Vagina (tissue), 2 donors: ENCODE data around the gene ARAP1. TPM values are rescaled to one million over a fixed set of nuclear protein-coding genes. Genes with fewer than 3 reads are reported as not detected.

Experiments used
- DNase-seq, 2 donors: peaks; one replicate each; pipeline ENCODE4 v3.0.0-alpha.2; 2017; ENCODE audit errors: extremely low spot score in 2 of 2
- H3K27ac ChIP-seq: fragments of 200-600 bp; sonication (generic); one replicate; pipeline ENCODE4 v1.5.1; 2019
- H3K27me3 ChIP-seq: fragments of 200-600 bp; sonication (generic); one replicate; pipeline ENCODE4 v1.5.1; 2019
- H3K36me3 ChIP-seq, 2 donors: fragments of 200-600 bp; sonication (generic); one replicate each; pipeline ENCODE4 v1.5.1; 2017 to 2019
- H3K4me1 ChIP-seq: fragments of 200-600 bp; sonication (generic); one replicate; pipeline ENCODE4 v1.5.1; 2019
- H3K4me3 ChIP-seq, 2 donors: fragments of 200-600 bp; sonication (generic); 1 replicate in 1 of 2; 2 replicates in 1 of 2; pipeline ENCODE4 v1.5.1; 2016 to 2019
- H3K9me3 ChIP-seq: fragments of 200-600 bp; sonication (generic); one replicate; pipeline ENCODE4 v1.5.1; 2019
- POLR2A ChIP-seq, 2 donors: fragments of 450-650 bp; IDR thresholded peaks; one replicate each; pipeline ENCODE4 v1.6.1; 2017; ENCODE audit warnings: antibody characterized with exemption in 2 of 2, mild to moderate bottlenecking in 2 of 2, moderate library complexity in 2 of 2
- POLR2AphosphoS5 ChIP-seq, 2 donors: sonication (generic); formaldehyde crosslinking; IDR thresholded peaks; one replicate each; pipeline ENCODE4 v1.9.0; 2017; ENCODE audit warnings: antibody characterized with exemption in 2 of 2, mild to moderate bottlenecking in 2 of 2, low read depth in 1 of 2; ENCODE audit not compliant: insufficient read depth in 1 of 2
- intact Hi-C: fragments of 100-400 bp; cut with DNase I; formaldehyde crosslinking; loops from one replicate; pipeline ENCODE4 v1.15.1; 2023
- total RNA-seq: library from RNA; depleted of rRNA; stranded (reverse); fragments of >200 nt; gene quantifications from one replicate; pipeline ENCODE4 v1.2.3, GENCODE V29; 2016
- TF ChIP-seq, protein P1 (sequence below), 3 experiments: fragments of 450-650 bp in 2 of 3; fragments of 200-600 bp in 1 of 3; sonication (generic) in 1 of 3; IDR thresholded peaks; one replicate each; pipeline ENCODE4 v1.5.1; 2017 to 2019; ENCODE audit warnings: antibody characterized with exemption in 3 of 3, mild to moderate bottlenecking in 2 of 3, moderate library complexity in 2 of 3

The ARAP1 gene
- total RNA-seq, 1 donor from 2014 or later = 59.2 TPM

DNA sequence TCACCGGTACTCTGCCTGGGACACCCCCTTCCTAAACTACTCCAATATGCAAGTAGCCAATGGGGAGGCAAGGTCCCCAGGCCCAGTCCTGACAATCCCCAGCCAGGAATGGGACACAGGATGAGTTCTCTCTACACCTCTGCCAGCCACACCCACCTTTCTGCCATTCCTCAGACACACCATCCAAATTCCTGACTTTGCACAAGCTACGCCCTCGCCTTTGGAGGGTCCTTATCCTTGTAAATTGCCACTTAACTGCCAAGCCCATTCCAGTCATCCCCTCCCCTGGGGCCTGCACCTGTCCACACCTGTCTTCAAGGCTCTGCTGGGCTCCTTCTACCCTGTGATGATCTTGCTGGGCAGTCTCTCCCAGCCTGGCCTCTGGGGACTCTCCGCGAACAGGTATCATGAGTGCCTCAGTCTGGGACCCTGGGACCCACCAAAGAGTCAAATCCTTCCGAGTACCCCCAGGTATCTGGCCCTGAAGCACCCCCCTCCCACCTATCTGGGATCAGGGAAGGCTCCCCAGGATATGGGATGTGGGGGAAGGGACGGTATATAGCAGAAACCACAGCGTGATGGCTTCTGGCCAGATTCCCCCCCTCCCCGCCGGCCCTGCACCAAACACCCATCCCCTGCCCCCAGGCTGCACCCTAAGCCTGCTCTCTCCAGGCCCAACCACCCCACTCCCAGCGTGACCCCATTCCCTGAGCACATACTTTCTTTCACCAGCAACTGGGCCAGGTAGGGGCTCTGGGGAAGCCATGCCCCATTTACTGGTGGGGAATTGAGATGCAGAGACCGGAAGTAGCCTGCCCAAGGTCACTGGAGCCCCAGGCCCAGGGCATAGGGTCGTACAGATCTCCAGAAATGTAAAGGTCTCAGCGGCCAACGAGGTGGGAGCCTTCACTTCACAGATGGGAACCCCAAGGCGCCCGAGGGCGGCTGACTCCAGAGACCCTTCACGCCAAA lies 806 bp downstream of the ARAP1 start:
- Histone ChIP-seq H3K4me3 (peak overlapping the region; percentile 64 to 78), H3K4me1 (peaks cover 39% of the 10 kb centered on the region), H3K27me3 (no peaks in the 10 kb centered on the region), H3K9me3 (no peaks in the 10 kb centered on the region), H3K27ac (peak overlapping the region; percentile 70), H3K36me3 (peaks cover 0 to 2% of the 10 kb centered on the region in 2 donors)
- intact Hi-C loops = no loop called here
- TF ChIP-seq POLR2AphosphoS5 (IDR thresholded peaks at IDR 0.05; ENCODE audit: insufficient read depth in 1 of 2, low read depth in 1 of 2) (no peak), POLR2A (IDR thresholded peaks at IDR 0.05) (no peak)
- TF ChIP-seq, protein P1, sequence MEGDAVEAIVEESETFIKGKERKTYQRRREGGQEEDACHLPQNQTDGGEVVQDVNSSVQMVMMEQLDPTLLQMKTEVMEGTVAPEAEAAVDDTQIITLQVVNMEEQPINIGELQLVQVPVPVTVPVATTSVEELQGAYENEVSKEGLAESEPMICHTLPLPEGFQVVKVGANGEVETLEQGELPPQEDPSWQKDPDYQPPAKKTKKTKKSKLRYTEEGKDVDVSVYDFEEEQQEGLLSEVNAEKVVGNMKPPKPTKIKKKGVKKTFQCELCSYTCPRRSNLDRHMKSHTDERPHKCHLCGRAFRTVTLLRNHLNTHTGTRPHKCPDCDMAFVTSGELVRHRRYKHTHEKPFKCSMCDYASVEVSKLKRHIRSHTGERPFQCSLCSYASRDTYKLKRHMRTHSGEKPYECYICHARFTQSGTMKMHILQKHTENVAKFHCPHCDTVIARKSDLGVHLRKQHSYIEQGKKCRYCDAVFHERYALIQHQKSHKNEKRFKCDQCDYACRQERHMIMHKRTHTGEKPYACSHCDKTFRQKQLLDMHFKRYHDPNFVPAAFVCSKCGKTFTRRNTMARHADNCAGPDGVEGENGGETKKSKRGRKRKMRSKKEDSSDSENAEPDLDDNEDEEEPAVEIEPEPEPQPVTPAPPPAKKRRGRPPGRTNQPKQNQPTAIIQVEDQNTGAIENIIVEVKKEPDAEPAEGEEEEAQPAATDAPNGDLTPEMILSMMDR (IDR thresholded peaks at IDR 0.05) = no peak
- DNase-seq = no peak

- no peaks in the 10 kb centered on the region for H3K27me3 ChIP-seq
- H3K4me1 ChIP-seq = peaks cover 39% of the 10 kb centered on the region
- TF ChIP-seq, protein P1 (IDR thresholded peaks at IDR 0.05) = no peak
- TF ChIP-seq POLR2A (IDR thresholded peaks at IDR 0.05) (no peak), POLR2AphosphoS5 (IDR thresholded peaks at IDR 0.05; ENCODE audit: insufficient read depth in 1 of 2, low read depth in 1 of 2) (no peak)
- intact Hi-C loops = no loop called here
- H3K27ac ChIP-seq = peak overlapping the region; percentile 70
- DNase-seq = no peak
- no peak overlapping the region for H3K4me3 ChIP-seq
- H3K36me3 ChIP-seq = no peaks in the 10 kb centered on the region
- no peaks in the 10 kb centered on the region for H3K9me3 ChIP-seq
Measured at GRCh38 chr11:72750556-72751115, 1.6 kb downstream of the ARAP1 start.

GRCh38 chr11:72750086-72750485 lies 2.1 kb downstream of the ARAP1 start:
- H3K27me3 ChIP-seq = no peaks in the 10 kb centered on the region
- H3K4me3 ChIP-seq = no peak overlapping the region
- H3K4me1 ChIP-seq = peaks cover 39% of the 10 kb centered on the region
- no peak for DNase-seq
- H3K27ac ChIP-seq = no peak overlapping the region
- intact Hi-C loops = no loop called here
- no peaks in the 10 kb centered on the region for H3K9me3 ChIP-seq
- no peak for TF ChIP-seq POLR2A (IDR thresholded peaks at IDR 0.05)
- TF ChIP-seq POLR2AphosphoS5 (IDR thresholded peaks at IDR 0.05; ENCODE audit: insufficient read depth in 1 of 2, low read depth in 1 of 2) = no peak
- TF ChIP-seq, protein P1 (IDR thresholded peaks at IDR 0.05) = no peak
- no peaks in the 10 kb centered on the region for H3K36me3 ChIP-seq

- TF ChIP-seq POLR2A (IDR thresholded peaks at IDR 0.05) (no peak), POLR2AphosphoS5 (IDR thresholded peaks at IDR 0.05; ENCODE audit: insufficient read depth in 1 of 2, low read depth in 1 of 2) (no peak)
- TF ChIP-seq, protein P1 (IDR thresholded peaks at IDR 0.05) = no peak
- Histone ChIP-seq H3K27me3 (no peaks in the 10 kb centered on the region), H3K27ac (no peak overlapping the region), H3K36me3 (no peaks in the 10 kb centered on the region), H3K4me3 (no peak overlapping the region), H3K4me1 (peaks cover 33% of the 10 kb centered on the region), H3K9me3 (no peaks in the 10 kb centered on the region)
- intact Hi-C loops = no loop called here
- DNase-seq = no peak
Measured at GRCh38 chr11:72747289-72747855, 4.8 kb downstream of the ARAP1 start.
